HG03159 (cell line): ENCODE data around the gene C1QL4.
A peak's percentile ranks its signal among the peaks of the same experiment; 100 is the strongest.
"Not testable (repeated sequence)": the region's sequence is repeated elsewhere in the genome, so short reads cannot be mapped to it uniquely, and the experiment has no call there.

Experiments
- ATAC-seq: cut with Tn5 transposase; IDR thresholded peaks from one replicate; pipeline ENCODE4 v1.9.1; 2021; ENCODE audit warnings: mild to moderate bottlenecking, moderate library complexity; ENCODE audit not compliant: unreplicated experiment

The C1QL4 gene

GRCh38 chr12:49336645-49337584, at the start of gene C1QL4:
TSS of gene C1QL4 (minus strand) at chr12:49337188. CDS start at chr12:49336477, 711 bp downstream.
- ATAC-seq = no peak

GRCh38 chr12:49380184-49380583, 43.2 kb upstream of the C1QL4 start:
- not testable (repeated sequence) for ATAC-seq

DNA sequence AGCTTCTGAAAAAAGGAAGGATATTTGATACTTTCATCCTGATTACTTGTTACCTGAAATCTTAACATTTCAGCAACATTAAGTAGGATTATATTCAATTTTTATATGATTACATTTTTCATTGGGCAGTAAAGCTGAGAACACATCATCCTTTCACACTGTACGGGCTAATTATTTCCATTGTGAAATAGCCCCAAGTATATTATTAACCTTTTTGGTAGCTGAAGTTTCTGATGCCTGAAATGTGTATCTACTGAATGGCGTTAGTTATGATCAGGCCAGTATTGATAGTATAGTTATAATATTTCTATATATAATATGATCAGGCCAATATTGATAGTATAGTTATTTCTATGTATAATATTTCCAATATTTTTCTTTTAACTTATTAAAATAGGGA, 40.4 kb upstream of the C1QL4 start:
- ATAC-seq = no peak

DNA sequence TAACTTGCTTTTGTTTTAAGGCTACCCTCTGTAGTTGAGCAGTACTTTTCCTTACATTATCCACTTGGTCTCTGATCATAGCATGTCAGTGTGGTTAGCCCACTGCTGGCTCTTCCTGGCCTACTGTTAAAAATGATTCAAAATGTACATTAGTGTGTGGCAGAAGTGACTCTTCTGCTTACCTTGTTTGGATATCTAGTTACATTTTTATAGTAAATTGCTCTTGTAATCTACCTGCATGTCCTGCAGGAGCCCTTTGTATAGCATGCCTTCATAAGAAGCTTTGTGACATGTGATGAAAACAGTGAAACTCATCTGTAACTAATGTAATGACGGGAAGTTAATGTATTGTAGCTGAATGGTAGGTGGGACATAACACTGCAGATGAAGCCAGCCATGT, 38.4 kb upstream of the C1QL4 start:
- peak; percentile 52 for ATAC-seq

- ATAC-seq = no peak
These were observed 33.6 kb upstream of the C1QL4 start for GRCh38 chr12:49370539-49370938.

- peak; percentile 48 for ATAC-seq
These were observed 32.6 kb upstream of the C1QL4 start for GRCh38 chr12:49369411-49370145.

DNA sequence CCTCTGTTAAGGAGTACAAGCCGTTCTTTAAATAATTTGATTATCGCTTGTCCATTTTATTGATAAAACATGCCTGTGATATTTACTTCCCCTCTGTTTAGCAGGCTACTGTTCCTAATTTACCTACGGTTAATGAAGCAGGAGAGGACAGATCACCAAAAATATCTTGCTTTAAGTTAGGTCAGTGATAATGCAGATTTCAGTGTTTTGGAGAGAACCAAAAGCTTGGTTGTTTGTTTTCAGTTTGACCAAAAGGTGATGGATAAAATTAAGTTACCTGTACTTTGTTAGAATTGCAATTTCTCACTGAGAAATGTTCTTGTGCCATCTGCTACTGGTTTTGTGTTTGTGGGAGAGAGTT, 31.2 kb upstream of the C1QL4 start:
- no peak for ATAC-seq

DNA sequence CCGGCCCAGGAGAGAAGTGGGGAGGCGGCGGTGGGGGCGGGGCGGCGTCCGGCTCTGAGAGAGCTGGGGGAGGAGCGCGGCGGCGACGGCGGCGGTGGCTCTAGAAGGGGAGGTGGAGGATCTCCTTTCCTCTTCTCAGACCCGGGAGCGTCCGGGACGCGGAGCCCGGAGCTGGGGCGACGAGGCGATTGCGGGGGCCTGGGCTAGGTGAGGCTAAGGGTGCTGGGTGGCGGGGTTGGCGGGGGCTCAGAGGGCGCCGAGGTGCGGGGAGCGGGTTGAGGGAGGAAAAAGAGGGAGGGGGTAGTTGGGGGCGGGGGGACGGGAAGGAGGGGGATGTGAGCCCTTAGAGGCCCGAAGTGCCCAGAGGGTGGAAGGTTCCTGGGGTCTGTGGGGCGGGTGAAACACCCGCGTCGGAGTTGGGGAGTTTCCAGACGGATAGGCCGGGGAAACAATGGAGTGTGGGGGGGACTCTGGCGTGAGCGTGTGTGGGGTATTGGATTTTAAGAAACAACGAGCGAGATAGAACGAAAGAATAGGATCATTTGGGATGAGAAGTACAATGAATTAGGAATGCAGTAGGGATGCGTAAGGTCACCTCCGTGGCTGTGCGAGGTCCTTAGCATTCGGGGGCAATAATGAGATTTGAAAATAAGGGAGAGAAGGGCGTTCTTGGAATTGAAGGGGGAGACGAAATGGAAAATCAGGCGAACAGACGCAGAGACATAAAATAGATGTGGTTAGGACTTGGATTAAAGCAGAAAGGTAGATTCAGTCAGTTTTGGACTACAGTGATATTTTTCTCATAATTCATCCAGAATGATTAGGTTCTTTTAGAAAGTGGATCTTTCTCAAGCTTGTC, 30.6 kb upstream of the C1QL4 start, which contains the start of gene SPATS2:
Gene SPATS2 (plus strand): TSS at position 82 of the 859 bp plus-strand sequence. CDS start 93,551 bp downstream, outside the sequence.
- ATAC-seq = no peak

GRCh38 chr12:49366652-49367380, 29.8 kb upstream of the C1QL4 start:
- peak; percentile 58 for ATAC-seq

GRCh38 chr12:49366096-49366651, 29.2 kb upstream of the C1QL4 start:
- peak; percentile 12 for ATAC-seq

DNA sequence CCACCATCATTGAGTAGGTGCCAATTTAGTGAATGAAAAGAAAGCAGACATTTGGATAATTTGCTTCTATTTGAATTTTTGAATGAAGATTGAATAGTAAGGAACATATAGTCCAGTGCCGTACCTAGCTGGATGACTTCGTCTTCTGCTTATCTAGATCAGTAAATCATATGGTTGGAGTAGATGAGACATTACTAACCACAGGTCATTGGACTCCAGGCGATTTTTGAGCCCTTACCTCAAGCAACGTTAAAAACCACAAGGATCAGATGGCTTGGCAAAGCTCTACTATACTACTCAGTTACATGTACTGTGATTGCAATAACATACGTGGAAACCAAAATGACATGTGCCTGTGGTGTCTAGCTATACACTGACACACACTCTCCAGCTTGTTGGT, 28.6 kb upstream of the C1QL4 start:
- no peak for ATAC-seq

DNA sequence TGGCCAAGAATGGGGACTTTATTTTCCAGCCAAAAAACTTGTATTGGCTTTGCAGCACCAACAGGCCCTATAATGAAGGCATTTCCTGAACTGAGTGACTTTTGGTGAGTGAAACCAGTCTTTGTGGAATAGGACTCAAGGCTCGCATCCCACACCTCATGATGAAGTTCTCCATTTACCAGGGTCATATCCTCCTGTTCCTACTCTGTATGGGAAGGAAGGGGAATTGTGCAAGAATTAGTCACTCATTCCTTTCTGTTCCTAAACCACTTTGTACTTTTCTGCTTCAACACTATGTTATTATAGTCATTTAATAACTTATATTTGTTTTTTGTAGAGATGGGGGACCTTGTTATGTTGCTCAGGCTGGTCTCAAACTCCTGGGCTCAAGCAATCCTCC, 28.0 kb upstream of the C1QL4 start:
- ATAC-seq = no peak

GRCh38 chr12:49362077-49362476, 25.1 kb upstream of the C1QL4 start:
- no peak for ATAC-seq

GRCh38 chr12:49359671-49360070, 22.7 kb upstream of the C1QL4 start:
- no peak for ATAC-seq

- ATAC-seq = peak; percentile 66
These were observed 21.6 kb upstream of the C1QL4 start for GRCh38 chr12:49358483-49359141.

DNA sequence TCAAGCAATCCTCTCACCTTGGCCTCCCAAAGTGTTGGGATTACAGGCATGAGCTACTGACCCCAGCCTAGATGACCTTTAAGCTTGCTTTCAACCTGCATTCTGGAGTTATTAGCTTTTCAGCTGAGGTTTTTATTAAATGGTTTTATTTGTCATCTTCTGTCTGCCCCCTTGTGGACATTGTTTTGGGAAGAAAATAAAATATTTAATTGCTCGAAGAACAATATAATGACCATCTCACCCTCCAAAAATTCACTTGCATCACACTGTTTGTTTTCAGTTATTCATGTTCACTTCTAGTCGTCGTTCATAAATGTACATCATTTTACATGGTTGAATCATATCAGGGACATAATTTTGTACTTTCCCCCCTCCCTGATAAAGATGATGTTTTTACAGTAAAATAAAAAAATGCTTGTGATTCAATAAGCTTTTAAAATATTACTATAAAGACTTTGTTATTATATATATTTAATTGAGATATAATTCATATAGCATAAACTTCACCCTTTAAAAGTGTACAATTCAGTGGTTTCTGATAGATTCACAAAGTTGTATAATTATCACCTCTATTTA, 20.2 kb upstream of the C1QL4 start:
- no peak for ATAC-seq

DNA sequence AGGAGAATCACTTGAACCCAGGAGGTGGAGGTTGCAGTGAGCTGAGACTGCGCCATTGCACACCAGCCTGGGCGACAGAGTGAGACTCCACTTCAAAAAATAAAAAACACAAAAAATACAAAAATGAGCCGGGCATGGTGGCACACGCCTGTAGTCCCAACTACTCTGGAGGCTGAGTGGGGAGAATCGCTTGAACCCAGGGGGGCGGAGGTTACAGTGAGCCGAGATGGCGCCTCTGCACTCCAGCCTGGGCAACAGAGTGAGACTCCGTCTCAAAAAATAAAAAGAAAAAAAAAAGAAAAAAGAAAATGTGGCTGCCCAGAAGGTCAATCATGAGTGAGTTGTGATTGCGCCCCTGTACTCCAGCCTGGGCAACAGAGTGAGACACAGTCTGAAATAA, 18.9 kb upstream of the C1QL4 start:
- ATAC-seq = no peak

DNA sequence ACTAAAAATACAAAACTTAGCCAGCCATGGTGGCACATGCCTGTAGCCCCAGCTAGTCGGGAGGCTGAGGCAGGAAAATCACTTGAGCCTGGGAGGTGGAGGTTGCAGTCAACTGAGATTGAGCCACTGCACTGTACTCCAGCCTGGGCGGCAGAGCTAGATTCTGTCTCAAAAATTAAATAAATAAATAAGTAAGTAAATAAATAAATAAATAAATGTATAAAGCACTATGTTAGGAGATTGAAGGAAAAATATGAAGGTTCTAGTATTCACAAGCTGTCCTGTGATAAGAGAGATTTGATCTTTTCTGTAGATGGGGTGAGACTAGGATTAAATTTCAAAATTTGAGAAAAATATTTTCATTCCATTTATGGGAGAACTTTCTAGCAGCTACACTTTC, 15.4 kb upstream of the C1QL4 start:
- ATAC-seq = no peak

- ATAC-seq = no peak
These were observed 12.3 kb upstream of the C1QL4 start for GRCh38 chr12:49349266-49349665.
